GM19372 (cell line): Measurements from ENCODE around the gene TMEM175.
"Not testable (repeated sequence)": the region's sequence is repeated elsewhere in the genome, so short reads cannot be mapped to it uniquely, and the experiment has no call there.

Experiments
- ATAC-seq: cut with Tn5 transposase; IDR thresholded peaks from one replicate; pipeline ENCODE4 v1.9.1; 2021; ENCODE audit warnings: mild to moderate bottlenecking, low read depth, moderate library complexity; ENCODE audit not compliant: unreplicated experiment

The TMEM175 gene

DNA sequence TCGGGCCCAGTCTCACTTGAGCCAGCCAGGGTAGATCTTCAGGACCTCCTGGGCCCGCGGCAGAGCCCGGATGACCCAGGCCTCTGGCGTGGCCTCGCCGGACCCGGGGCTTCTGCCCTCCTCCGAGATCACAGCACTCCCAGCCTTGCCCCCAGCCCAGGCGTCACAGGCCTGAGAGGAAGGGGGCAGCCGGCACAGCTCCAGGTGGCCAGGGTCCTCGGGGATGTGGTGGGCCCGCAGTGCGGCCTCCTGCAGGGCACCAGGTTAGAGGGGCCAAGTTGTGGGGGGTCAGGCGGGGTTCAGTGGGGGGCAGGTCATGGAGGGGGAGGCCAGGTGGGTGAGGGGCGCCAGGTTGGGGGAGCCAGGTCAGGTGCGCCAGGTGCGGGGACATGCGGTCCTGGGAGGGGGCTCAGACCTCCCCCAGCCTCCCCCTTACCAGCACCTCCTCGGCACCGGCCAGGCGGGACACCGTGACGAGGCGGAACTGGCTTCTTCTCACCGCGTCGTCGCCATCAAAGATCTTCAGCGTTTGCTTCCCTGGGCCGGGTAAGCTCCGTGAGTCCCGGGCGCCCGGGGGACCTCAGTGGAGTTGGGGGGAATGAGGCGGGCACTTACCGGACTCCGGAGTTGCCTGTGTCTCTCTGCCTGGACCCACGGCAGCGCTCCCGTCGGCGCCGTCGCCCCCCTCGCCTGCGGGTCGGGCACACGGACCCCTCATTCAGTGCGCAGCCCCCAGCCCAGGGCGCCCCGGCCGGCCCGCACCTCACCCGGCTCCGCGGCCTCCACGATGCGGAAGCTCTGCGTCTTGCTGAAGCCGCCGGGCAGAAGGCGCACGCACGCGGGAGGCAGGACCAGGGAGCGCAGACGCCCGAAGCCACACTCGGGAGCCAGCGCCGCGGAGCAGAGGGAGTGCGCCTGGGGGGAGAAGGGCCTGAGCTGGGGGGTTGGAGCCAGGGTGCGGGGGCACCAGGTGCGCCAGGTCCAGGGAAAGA is 35.1 kb downstream of the TMEM175 start:
- no peak for ATAC-seq

DNA sequence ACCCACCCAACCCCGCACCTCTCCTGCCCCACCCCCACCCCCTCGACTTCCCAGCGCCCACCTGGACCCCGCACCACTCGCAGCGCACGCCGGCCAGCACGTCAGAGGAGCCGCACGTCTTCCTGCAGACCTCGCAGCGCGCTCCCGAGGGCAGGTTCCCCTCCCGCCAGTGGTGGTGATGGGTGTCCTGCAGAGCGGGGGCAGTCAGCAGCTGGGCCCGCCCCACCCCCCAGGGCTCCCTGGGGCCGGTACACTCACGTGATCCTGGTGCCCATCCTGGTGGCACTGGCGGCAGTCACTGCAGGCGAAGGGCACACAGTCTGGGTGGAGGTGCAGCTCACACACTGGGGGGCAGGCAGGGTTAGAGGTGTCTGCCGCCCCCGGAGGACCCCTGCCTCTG is 36.0 kb downstream of the TMEM175 start:
- ATAC-seq = no peak

DNA sequence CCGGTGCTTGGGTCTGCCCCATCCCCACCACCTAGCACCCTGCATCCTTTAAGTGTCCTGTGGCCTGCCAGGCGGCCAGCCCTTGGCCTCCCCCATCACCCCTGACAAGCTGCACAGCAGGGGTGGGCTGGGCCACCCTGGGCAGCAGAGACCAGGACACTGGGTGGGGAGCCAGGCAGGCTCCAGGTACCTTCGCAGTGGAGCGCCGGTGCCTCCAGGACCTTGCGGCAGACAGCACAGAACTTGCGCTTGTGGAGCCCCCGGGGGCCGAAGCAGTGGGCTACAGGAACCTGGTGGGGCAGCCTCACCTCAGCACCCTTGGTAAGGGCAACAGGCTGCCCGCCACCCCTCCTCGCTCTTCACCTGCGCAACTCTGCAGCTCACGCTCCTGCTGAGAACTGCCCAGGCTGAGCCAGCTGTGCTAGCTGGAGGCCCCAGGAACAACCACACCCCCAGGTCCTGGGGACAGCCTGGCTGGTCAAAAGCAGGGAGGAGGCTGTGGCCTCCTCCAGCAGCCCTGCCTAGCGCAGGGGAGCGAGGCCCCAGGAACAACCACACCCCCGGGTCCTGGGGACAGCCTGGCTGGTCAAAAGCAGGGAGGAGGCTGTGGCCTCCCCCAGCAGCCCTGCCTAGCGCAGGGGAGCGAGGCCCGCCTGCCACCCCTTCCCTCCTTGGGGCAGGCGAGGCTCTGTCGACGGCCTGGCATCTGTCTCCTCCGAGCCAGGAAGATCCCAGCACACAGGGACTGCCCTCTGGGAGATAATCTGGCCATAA is 36.5 kb downstream of the TMEM175 start:
- no peak for ATAC-seq

DNA sequence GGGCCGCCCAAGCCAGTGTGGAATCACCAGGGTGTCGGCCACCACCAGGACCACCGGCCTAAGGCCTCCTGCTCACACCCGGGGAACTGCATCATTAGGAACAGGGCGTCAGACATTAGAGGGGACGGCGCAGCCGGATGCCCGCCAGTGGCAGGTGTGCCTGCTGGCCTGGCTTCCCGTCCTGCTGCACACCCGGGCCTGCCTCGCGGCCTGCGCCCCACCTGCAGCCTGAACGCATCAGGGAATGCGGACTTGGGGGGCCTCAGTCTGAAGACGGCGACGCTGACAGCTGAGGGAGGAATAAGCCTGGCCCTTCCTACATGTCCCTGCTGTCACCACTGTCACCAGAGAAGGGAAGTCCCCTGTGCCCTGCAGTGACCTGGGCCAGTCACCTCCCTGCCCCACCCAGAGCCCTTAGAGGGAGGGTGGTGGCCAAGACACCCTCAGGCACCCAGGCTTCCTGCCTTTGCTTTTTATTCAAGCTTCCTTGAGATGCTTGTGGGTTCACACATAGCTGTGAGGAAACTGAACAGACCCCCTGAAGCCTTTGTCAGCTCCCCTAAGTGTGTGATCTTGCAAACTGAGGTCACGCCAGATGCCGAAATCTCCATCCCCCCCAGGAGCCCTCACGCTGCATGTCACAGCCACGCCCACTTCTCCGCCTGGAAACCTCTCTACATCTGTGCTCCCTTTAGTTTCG is 37.9 kb downstream of the TMEM175 start:
- ATAC-seq = no peak

DNA sequence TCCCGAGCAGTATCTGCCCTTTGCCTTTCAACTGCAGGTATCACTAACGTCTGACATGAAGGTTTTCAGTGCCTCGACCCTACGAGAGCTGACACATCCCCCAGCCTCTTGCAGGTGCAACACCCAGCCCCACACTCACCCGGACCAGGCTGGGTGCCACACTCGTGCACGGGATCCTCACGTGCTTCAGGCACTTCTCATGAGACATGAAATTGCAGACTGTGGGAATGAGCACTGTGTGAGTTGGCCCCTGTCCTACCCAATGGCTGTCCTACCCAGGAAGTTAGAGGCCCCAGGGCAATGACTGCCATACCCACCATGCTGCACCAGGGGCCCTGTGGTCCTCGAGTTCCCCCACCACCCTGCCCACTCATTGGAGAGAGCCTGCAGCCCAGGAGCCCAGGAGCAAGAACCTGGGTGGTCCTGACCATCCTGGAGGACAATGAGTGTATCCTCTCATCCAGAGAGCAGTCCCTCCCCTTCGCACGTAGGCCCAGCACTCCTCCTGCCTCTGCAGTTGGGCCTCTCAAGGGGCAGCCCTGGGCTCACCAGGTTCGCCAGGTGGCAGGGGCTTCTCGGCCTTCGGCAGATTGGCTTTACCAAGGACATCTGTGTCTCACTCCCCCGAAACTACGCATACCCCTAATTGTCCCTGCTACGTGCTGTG is 38.7 kb downstream of the TMEM175 start:
- ATAC-seq = no peak

DNA sequence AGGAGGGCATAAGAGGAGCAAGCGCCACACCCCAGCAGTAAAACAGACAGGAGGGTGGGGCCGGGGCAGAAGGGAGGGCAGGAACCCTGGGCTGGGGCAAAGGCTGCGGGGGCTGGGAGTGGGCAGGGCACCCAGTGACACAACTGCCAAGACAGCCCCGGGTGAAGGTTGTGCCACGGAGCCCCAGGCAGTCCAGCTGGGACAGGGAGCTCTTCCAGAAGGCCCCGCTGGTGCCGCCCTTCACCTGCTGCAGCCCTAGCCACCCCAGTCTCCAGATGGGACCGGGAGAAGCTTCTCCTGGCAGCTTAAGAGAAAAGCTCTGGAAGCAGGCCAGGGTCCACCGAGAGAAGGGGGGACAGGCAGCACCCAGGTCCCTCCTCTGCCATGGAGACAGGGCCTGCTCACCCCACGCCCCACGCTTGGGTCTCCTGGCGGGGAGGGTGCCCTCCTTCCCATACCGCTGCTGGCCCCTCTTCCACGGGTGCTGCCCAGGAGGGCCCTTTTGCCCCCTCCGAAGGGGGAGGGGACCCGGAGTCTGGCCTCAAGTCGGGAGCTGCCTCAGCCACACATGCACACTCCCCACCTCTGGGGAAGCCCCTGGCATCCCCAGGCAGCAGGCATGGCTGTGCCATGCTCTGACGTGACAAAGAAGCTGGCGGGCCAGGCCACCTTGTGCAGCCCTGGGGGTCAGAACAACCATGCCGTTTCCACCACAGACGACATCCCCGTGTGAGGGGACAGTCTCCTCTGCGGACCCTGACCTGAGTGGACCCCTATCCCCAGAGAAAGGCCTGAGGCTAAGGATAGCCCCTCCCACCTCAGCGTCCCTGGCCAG is 39.6 kb downstream of the TMEM175 start:
- no peak for ATAC-seq

DNA sequence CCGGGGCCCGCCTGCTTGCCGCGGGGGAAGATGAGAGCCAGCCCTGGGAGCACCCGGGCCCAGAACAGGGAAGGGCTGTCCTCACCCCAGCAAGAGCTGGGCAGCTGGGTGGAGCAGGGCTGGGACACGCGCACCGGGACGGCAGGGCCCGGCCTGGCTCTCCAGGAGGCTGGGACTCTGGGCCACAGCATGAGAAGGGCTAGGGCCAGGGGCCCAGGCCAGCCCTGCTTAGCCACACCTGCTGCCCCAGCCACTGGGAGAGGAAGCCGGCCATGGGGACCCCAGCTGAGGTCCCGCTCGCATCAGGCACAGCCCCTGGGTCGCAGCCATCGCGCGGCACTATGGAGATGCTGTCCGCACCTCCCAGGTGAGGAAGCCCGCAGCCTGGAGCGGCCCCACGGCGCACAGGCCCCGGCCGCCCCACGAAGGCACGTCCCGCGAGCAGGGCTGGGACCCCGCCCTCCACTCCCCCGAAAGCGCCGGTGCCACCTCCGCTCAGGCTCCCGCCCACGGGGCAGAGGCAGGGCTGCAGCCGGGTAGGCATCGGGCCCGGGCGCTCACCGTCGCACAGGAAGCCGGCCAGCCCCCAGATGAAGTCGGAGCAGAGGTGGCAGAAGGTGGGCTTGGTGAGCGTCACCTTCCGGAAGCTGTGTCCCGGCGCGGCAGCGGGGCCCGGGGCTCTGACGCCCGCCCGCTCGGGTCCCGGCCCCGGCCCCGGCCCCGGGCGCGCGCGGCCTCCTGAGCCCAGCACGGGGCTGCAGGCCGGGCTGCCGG is 40.6 kb downstream of the TMEM175 start:
- peak; percentile 44 for ATAC-seq

DNA sequence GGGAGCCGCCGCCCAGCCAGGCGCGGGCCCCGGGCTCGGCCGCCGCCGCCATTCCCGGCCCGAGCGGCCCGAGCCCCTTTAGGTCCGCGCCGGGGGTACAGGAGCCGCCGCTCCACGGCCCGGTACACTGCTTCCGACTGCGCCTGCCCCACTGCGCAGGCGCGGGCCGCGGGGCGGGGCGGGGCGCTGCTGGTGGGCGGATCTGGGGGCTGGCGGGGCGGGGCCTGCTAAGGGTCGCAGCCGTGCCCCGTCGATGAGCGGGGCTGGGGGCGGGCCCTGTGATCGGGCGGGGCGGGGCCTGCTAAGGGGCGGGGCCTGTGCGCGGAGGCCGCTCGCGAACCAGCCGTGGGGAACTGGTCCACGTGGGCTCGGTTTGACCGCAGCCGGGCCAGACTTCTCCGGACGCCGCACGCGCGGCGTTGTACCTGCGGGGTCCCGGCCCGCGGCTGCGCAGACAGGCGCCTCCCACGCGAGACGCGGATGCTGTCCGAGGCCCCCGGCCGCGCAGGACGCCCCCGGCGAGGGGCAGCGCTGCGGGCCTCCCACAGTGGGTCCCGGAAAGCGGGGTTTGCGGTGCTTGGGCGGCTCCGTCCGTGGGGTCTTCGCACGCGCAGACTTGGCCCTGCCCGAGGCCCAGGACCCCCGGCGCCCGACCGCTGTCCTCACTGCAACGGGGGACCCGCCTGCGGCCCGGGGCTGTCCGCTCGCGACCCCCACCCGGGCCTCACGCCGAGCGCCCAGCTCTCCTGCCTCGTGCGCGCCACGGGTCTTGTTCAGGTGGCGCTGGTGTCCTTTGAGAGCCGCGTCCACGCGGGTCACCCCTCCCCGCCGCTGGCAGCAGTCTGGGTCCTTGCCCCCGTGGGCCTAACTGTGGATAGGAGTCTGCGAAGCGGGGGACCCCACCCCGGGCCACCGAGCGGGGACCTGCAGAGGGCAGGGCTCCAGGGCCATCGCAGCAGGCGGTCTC is 41.5 kb downstream of the TMEM175 start, which contains the start of gene DGKQ:
Gene DGKQ, minus strand, starts transcription at position 139 of the 967 bp plus-strand sequence. Its CDS starts 87 bp downstream, at position 52.
- peak; percentile 80 for ATAC-seq

DNA sequence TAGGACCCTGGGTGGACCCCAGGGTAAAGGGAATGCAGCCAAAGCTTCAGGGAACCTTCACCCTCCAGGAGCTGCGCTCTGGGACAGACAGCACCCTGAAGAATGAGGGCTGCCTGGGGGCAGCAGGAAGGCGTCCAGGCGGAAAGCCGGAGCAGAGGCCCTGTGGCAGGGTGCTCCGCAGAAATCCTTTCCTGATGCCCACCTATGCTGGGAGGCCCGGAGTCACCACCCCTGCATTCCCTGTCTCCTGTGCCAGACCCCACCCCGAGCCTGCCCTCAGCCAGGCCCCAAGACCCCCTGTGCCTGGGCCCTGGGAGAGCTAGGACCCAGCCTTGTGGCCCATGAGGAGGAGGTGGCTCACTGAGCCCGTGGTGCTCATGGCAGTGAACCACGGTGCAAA is 42.4 kb downstream of the TMEM175 start:
- no peak for ATAC-seq

DNA sequence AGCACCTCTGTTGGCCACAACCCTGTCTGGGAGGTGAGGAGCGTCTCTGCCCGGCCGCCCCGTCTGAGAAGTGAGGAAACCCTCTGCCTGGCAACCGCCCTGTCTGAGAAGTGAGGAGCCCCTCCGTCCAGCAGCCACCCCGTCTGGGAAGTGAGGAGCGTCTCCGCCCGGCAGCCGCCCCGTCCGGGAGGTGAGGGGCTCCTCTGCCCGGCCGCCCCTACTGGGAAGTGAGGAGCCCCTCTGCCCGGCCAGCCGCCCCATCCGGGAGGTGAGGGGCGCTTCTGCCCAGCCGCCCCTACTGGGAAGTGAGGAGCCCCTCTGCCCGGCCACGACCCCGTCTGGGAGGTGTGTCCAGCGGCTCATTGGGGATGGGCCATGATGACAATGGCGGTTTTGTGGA is 43.8 kb downstream of the TMEM175 start:
- ATAC-seq = not testable (repeated sequence)

DNA sequence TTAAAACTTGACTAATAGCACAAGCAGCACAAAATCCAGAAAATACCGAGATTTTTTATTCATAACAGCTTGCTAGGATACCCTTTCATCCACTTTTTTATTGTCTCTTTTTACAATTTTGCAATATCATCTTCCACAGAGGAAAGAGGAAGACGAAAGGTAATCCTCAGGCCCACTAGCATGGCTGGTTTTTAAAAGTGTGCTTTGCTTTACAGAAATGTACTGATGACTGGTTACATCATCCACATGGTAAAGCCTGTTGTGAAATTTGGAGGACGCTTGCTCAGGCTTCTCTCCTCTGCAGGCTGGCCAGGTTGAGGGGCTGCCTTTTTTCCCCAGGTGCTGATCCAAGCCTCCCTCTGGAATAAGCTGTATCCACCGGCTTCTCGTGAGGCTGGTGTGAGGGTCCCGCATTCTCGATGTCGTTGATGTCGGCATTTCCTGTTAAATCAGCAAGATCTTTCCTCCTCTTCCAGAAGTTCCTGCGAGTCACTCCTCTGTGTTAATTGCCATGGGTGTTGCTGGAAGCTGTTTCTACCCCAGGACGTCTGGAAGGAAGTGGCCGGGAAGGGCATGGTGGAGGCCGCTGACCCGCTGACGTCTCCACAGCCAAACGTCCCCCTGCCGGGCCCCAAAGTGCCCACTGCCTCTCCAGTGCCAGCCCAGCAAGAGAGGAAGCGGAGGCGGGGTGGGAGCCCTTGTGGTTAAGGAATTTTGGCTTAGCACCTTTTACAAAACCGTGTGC is 46.9 kb downstream of the TMEM175 start:
- no peak for ATAC-seq

DNA sequence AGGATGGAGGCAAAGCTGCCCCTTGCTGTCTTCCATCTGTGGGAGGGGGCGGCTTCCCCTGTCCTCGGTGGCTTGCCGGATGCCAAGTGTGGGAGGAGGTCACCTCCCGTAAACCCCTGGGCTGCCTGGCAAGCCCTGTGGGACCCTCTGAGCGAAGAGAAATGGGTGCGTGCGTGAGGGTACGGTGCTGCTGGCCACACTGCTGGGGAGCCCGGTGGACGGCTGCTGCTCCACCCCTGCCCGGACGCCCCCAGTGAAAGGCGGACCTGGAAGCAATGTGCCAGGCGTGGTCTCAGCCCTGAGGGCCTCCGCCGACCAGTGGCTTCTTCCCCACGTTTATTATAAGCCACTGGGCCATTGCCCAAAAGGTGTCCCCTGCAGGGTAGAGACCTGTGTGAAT is 50.0 kb downstream of the TMEM175 start:
- ATAC-seq = no peak

DNA sequence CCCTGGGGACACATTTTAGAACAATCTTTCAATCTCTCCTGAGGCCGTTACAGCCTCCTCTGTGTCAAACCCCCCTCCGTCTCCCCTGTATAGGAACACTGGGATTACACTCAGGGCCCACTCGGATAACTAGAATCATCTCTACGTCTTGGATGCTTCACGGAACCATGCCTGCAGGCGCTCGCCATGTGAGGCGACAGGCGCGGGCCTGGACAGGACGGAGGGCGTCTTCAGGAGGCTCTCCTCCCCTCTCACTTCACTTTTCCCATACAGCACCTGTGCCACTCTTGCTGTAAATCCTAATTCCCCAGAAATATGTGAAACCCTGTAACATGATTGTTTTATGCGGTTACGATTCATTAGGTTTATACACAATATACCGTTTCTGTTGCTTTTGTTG is 50.6 kb downstream of the TMEM175 start:
- no peak for ATAC-seq

DNA sequence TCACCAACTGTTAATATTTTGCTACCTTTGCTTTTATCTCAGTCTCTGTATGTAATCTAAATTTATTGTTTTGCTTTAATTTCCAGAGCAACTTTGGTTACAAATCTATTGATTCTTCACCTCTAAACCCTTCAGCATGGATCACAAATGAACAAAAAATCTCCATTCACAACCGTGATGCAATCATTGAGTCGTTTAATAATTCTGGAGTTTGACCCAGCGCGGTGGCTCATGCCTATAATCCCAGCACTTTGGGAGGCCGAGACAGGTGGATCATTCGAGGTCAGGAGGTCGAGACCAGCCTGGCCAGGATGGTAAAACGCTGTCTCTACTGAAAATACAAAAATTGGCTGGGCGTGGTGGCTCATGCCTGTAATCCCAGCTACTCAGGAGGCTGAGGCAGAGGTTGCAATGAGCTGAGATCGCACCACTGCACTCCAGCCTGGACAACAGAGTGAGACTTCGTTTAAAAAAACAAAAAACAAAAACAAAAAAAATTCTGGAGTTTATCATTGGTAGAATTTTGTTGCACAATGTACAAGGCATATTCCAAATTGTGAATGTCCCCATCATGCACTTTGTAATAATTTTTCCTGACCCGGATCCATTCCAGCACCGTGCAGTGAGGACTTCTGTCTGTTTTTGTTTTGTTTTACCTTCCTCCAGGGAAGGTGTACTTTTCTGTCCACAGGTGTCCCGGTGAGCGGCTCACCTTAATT is 52.2 kb downstream of the TMEM175 start:
- ATAC-seq = no peak

DNA sequence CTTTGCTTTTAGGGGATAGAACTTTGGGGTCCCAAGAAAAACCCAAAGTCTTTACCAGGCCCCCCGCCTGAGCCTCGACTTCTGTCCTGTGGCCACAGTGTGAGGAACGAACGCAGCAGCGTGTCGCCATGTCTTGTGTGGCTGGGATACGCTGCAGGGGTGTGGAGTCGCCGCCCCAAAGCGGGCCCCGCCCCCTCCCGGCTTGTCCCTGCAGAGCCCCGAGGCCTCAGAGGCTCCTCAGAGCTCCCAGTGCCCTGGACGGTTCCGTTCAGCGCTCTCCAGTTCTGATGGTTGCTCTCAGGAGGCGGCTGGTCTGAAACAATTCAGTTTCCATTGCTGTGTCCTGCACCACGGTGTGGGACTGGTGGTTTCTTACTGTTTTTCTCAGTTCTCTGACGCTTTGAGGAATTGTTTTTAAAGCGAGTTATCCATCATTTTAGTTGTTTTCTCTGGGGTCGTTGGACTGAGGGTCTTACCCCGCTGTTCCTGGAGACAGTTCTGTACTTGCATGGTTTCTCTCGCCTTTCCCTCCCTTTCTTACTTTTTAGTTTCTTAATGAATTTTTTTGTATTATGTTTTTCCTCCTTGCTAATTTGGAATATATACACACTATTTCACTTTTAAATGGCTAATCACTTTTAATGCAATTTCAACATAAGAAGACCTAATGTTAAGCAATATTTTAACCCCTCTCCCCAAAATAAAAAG is 53.0 kb downstream of the TMEM175 start:
- no peak for ATAC-seq
